Hematopoietic multipotent progenitor cell treated with erythropoietin and hydrocortisone succinate and interleukin-3 and kit ligand, for 15 days (in vitro differentiated cells): ENCODE results near the gene PRKAR1B.

Experiments
- DNase-seq: peaks from one replicate; pipeline ENCODE4 v3.0.0-alpha.2; 2015; ENCODE audit warnings: low spot score

PRKAR1B gene

DNA sequence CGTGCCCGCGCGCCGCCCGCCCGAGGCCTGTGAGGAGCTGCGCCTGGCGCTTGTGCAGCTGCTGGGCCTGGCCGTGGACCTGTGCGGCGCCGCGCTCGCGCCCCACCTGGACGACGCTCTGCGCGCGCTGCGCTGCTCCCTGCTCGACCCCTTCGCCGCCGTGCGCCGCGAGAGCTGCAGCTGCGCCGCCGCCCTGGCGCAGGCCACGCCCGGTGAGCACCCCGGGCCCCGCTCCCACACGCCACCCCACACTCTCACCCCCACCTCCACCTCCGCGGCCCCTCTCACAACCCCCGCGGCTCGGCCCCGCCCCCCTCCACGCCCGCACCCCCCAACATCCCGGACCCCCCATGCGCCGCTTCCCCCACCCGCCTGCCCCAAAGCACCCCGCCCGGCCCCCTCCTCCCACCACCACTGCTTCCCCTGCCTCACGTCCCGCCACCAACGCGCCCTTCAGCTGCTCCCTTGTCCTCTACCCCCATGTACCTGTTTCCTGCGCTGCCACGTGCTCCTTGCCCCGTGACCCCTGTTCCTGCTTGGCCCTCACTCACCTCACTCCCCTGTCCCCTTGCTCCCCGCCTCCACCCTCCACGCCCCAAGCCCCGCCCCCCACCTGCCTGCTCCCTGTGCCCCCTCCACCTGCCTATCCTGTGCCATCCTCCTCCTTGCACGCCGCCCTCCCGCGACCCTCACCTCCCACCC is at the start of gene PRKAR1B:
Gene PRKAR1B, minus strand, starts transcription at position 178 of the 702 bp plus-strand sequence. CDS start 15,776 bp downstream, outside the sequence.
- DNase-seq: peak; percentile 10

DNA sequence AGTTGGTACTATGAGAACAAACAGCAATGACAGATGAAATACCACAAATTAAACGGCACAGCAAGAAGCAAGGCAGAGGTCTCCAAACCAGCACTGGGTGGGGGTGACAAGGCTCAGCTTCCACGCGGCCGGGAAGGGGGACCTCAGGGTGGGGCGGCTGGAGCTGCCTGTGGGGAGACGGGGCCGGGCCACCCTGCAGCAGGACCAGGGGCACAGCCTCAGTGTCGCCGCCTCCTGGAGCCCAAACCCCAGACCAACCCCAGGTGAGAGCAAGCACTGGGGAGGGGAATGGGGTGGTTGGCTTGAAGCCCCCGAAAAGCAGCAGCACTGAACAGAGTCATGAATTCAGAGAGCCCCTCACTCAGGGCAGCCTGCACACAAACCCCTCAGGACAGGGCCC is 49.3 kb upstream of the PRKAR1B start:
- DNase-seq: no peak

DNA sequence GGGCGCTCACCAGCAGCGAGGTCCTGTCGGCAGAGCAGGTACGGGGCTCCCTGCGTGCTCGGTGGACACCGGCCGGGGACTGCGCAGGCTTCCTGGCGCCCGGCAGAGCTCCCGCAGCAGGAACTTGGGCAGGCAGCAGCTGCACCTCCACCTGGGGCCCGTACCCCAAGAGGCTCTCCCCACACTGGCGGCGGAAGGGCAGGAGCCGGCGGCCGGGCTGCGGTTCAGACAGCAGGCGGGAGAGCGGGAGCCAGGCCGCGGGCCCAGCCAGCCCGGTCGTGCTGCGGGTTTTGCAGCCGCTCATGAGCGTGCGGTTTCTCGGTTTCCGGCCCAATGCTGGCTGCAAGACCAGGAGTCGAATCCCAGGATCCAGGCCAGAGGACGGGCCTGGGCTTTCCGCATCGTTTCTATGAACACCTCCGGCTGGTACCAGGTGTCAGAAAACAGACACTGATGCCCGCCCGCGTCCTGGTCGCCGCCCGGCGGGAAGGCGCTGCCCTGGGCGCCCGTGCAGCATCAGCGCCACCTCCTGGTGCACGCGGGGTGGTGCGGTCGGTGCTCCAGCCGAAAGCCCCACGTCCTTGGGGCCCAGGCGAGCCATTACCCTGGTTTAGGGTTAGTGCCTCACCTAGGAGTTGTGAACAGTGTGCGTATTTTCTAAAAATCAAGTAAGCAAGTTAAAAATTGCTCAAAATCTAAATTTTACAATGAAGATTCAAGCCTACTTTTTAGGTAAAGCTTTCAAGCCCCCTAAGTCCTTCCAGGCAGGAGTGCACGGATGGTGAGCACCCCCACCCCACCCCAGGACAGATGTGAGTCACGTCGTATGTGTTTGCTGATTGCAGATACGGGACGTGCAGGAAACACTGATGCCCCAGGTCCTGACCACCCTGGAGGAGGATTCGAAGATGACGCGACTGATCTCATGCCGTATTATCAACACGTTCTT is 47.4 kb upstream of the PRKAR1B start:
- peak; percentile 34 for DNase-seq

DNA sequence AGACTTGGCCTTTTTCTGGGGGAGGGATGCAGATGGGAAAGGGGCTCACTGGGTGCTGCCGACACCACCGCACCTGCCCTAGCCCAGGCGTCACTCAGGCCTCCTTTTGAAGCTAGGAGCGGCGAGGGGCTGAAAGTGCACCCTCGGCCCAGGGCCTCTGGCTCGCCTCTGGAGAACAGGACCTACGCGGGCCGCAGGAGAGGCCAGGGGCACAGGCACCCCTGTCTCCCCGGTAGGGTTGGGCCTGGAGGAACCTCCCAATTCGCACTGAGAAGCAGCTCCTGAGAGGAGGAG is 46.5 kb upstream of the PRKAR1B start:
- DNase-seq: no peak

DNA sequence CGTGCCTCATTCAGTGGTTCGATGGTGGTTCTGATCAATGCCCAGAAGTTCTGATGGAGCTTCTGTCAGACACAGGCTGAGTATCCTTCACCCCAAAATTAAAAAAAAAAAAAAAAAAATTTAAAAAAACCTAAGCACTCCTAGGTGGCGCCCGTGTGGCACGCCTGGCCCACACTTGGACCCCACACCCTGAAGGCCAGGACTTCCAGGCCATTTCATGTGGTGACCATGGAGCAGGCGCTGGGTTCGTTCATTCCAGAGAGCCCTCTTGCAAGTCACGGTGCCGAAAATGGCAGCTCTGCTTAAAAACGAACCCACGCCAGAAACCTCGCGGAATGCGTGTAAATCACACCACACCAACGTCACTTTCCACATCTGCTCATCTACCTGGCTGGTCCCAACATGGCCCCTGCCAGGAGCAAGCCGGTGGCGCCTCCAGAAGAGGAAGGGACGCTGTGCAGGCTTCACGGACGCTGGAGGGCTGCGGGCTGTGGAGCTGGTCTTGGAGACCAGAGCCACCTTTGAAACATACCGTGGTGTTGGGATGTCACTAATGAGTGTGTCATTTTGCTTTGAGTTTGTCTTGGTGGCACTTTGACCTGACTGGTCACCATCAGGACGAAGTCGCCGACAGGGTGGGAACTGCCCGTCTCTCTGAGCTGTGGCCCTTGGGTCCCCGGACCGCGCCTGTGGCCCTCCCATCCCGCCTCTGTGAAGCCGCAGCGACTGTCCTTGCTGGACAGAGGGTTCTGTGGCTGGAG is 46.0 kb upstream of the PRKAR1B start:
- no peak for DNase-seq

DNA sequence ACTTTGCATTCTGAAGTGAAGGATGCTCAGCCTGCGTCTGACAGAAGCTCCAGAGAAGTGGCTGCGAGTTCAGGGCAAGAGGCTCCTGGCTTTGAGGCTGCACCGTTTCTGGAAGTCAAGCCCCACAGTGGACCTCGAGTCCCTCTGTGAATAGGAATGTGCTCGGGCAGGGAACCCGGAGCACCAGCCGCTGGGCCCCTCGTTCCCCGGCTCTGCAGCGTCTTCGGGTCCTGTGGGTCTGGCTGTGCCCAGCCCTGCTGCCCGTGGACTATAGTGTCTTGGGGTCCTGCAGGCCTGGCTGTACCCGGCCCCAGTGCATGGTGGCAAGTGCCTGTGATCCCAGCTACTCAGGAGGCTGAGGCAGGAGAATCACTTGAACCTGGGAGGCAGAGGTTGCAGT is 45.3 kb upstream of the PRKAR1B start:
- no peak for DNase-seq

DNA sequence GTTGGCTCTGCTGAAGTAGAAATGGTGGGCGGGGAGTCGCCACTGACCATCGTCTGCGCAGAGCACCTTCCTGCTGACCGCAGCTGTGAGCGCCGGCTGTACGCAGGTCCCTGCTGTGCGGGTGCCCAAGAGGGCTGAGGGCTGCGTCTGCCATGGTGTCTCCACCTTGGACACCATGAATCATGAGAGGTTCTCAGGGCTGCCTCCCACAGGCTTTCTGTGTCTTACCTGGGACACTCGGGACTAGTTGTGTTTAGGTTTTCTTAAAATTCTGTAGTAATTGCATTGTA is 44.9 kb upstream of the PRKAR1B start:
- no peak for DNase-seq

DNA sequence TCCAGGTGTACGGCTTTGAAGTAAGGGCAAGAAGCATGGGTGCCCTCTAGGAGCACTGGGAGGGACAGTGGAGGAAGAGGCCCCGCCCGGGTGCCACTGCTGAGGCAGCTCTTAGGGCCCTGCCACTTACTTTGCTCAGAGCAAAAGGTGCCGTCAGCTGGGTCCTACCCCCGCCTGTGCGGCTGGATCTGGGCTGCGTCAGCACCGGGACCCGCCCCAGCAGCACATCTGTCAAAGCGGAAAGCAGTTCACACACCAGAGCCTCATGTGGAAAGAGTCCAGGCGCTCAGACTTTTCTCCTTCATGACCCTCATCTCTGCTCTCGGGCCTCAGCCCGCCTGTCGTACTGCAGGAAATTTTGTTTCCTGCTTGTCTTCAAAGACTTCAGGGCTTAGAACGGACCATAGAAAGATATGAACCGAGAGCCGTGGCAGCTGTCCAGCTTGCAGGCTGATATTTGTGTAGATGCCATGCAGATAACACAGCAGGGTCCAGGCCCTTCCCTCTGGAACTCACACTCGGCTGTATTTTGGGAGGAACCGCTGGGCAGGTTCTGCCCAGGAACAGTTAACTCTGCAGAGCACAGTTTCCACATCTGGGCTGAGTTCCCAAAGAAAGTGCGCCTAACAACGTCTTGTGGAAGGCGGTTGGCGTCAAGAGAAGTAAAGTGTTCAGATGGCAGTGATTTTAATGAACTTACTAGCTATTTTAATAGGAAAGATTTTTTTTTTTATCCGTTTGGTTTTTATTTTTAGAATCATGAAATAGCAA is 44.3 kb upstream of the PRKAR1B start:
- DNase-seq: no peak

DNA sequence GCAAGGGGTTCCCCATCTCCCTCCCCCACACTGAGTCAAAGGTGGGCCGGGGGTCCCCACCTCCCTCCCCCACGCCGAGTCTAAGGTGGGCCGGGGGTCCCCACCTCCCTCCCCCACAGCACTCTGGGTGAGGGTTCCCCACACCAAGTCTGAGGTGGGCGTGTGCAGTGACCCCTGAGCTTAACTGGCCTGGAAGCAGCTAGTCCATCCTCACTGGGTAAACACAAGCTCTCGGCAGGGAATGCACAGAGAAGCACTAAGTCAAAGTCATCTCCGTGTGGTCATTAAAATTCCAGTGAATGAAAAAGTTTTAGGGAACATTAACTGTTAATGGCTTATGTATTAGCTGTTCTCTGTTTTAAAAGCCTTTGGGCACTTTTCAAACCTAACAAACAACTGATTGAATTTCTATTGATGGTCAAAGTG is 43.7 kb upstream of the PRKAR1B start:
- DNase-seq: no peak

DNA sequence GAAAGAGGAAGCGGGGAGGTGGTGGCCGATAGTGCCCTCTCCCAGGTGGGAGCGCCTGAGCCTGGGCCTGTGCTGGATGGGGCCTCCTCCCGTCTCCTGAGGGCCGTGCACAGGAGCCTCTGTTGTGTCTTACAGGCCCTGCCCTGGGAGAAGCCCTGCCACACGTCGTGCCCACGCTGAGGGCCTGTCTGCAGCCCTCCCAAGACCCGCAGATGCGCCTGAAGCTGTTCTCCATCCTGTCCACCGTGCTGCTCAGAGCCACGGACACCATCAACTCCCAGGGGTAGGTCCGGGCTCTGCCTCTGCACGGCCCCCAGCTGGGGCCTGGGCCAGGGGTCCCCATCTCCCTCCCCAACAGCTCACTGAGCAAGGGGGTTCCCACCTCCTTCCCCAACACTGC is 43.3 kb upstream of the PRKAR1B start:
- no peak for DNase-seq

DNA sequence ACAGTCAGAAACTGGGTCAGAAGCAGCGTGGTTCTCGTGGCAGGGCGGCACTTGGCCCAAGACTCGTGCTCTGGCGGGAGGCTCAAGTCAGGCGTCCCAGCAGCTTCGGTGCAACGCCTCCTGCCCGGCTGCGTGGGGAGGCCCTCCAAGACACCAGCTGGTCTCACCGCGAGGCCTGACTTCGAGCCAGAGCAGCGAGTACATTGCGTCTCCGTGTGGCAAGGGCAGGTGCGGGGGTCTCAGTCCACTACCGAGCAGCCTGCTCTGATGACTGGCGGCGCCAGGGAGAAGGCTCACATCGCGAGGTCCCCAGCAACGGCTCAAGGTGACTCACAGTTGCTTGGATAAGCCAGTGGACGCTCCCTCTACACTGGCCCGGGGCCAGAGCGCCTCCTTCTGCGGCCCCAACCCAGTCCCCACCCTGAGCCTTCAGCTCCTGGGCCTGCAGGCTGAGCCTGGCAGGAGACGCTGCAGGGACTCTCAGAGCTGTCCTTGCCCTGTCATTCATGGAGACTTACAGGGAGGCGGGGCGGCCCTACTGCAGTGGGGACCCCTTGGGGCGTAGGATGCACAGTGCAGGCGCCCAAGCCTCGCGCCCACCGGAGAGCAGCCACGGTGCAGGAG is 41.9 kb upstream of the PRKAR1B start:
- DNase-seq: no peak

DNA sequence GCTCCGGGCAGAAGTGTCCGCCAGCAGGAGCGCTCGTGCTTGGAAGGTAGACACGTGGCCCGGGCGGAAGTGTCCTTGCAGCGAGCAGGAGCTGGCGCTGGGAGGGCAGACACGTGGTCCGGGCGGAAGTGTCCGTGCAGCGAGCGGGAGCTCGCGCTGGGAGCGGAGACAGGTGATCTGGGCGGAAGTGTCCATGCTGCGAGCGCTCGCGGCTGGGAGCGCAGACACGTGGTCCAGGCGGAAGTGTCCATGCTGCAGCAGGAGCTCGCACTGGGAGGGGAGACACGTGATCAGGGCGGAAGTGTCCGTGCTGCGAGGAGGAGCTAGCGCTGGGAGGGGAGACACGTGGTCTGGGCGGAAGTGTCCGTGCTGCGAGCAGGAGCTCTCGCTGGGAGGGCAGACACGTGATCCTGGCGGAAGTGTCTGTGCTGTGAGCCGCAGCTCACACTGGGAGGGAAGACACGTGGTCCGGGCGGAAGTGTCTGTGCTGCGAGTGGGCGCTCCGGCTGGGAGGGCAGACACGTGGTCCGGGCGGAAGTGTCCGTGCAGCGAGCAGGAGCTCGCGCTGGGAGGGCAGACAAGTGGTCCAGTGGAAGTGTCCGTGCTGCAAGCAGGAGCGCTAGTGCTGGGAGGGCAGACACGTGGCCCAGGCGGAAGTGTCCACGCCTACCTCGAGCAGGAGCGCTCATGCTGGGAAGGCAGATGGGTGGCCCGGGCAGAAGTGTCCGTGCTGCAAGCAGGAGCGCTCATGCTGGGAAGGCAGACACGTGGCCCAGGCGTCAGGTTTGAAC is 41.1 kb upstream of the PRKAR1B start:
- DNase-seq: no peak

DNA sequence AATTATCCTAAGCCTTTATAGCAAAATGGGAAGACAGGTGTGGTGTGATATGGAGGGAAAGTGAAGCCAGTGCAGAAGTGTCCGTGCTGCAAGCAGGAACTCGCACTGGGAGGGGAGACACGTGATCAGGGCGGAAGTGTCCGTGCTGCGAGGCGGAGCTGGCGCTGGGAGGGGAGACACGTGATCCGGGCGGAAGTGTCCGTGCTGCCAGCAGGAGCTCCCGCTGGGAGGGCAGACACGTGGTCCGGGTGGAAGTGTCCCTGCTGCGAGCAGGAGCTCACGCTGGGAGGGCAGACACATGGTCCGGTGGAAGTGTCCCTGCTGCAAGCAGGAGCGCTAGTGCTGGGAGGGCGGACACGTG is 40.5 kb upstream of the PRKAR1B start:
- no peak for DNase-seq

DNA sequence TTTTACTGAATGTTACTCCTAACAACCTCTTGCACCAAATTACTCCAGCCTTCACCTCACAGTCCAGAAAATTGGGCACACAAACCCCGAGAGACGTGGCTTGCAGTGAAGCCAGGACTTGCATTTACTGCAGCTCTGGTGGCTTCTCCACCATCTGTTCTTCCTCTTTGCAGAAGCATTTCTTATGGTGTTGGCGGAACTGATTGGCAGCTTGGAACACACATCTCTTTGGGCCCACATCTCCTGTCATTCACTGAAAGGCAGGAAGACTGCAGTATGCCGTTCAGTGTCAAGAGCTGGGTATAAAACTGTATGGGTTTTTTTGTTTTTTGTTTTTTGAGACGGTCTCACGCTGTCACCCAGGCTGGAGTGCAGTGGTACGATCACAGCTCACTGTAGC is 38.3 kb upstream of the PRKAR1B start:
- DNase-seq: no peak

DNA sequence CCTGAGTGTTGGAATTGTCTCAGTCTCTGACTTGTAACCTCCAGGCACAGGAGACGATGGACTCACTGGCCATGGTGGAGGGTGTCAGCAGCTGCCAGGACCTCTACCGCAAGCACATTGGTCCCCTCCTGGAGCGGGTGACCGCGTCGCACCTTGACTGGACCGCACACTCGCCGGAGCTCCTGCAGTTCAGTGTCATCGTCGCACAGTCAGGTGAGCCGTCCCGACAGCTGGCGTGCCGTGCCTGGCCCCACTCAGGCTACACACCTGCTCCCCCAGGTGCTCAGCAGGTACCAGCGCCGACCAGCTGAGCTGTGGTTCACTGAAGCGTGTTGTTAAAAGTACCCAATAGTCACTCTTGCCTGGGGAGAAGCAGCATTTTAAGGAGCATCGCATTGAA is 36.7 kb upstream of the PRKAR1B start:
- no peak for DNase-seq

DNA sequence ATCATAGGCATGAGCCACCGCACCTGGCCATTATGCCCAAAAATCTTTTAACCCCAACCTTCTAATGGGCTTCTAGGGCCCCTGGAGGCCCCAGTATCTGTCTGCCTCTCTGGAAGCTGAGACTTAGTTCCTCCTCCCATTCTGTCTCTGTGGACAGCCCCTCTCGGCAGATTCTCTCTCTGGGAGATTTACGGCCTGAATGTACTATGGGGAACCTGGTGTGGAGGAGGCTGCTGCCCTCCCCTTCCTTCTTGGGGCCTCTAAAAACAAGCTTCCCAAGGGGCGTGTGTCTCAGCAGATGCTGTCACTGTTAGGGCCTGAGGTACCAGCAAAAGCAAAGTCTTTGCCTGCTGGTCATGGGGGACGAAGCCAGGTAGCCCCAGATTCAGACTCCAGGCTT is 35.8 kb upstream of the PRKAR1B start:
- no peak for DNase-seq

DNA sequence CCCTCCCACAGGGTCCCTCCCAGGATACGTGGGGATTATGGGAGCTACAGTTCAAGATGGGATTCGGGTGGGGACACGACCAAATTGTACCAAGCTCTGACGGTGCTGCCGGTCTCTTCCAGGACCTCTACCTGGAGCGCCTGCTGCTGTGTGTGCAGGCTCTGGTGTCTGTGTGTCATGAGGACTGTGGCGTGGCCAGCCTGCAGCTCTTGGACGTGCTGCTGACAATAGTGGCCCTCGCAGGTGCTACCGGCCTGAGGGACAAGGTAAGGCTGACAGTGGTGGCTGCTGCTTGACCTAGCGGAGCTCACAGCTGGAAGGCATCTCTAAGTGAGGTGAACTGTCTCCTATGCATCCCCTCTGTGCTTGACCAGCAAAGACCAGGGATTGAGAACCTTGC is 34.5 kb upstream of the PRKAR1B start:
- no peak for DNase-seq

DNA sequence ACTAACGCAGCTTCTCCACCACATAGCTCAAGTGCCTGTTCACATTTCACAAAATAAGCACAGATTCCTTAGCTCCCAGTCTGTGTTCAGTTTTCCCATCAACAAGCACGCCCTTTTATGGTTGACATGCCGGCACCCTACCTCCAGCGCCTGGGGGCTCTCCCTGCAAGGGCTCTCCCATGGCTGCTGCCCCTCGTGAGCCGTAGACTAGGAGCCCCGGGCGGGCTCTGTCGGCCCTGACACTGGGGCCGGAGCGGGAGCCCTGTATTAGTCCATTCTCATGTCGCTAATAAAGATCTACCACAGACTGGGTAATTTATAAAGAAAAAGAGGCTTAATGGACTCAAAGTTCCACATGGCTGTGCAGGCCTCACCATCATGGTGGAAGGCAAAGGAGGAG is 34.0 kb upstream of the PRKAR1B start:
- DNase-seq: no peak

DNA sequence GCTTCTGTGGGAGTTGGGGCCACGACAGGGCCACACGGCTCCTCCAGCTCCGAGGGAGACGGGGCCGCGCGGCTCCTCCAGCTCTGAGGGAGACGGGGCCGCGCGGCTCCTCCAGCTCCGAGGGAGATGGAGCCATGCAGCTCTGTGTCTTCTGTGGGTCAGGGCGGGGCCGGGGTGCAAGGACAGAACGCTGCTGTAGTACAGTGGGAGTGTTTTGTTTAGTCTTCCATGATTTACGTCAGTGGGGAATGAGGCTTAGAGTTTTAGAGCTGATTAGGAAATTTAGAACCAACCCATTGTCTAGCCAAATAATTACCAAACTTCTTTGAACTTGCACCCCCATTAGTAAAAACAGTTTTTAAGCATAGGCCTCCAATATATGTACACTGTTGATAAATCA is 32.9 kb upstream of the PRKAR1B start:
- no peak for DNase-seq

DNA sequence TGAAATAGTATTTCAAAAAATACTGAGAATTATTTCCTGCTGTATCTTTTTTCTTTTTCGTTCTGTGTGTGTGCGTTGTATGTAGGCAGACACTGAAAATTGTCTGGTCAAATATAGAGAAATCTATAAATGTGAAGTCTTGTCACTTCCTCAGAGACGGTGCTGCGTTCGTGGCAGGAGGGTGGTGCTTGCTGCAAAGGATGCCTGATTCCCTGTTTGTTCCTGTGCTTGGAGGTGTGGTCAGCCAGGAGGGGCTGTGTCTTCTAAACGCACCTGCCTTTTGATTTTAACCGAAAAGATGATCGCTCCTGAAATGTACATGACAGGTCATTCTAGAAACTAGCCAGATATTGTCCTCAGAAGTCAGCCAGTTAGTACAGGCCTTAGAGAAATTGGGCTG is 32.5 kb upstream of the PRKAR1B start:
- DNase-seq: no peak

DNA sequence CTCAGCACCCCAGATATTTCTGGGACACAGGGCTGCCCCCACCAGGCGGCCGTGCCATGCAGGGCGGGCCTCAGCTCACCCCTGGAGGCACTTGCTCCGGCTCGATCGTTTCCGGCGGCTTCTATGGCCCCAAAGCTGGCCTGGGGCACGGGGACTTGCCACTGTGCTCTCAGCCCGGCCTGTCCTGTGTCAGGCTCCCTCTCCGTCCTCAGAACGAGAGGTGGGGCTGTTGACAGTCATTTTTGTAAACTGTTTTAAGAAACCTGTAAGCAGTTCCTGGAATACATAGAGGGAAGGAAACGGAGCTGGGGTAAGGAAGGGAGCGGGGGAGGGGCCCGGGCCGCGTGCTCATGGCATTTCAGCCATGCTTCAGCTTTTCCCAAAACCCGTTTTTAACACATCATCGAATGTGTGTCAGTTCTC is 30.7 kb upstream of the PRKAR1B start:
- no peak for DNase-seq
